Dermis microvascular lymphatic vessel endothelial cell (primary cell): ENCODE data around the gene EMC10. TPM values are rescaled to one million over a fixed set of nuclear protein-coding genes. Genes with fewer than 3 reads are reported as not detected.
"Not testable (repeated sequence)": the region's sequence is repeated elsewhere in the genome, so short reads cannot be mapped to it uniquely, and the experiment has no call there.

Experiments used
- DNase-seq, 2 donors: peaks; one replicate each; pipeline versions ENCODE4 v3.0.0 to v3.0.0-alpha.2; 2010; ENCODE audit warnings: low read depth in 2 of 2
- total RNA-seq: library from RNA; depleted of rRNA; stranded (reverse); fragments of >200 nt; gene quantifications from 2 replicates; pipeline ENCODE4 v1.2.1, GENCODE V29; 2014

EMC10 gene
- total RNA-seq, 1 donor from 2014 or later: 54.0 TPM

DNA sequence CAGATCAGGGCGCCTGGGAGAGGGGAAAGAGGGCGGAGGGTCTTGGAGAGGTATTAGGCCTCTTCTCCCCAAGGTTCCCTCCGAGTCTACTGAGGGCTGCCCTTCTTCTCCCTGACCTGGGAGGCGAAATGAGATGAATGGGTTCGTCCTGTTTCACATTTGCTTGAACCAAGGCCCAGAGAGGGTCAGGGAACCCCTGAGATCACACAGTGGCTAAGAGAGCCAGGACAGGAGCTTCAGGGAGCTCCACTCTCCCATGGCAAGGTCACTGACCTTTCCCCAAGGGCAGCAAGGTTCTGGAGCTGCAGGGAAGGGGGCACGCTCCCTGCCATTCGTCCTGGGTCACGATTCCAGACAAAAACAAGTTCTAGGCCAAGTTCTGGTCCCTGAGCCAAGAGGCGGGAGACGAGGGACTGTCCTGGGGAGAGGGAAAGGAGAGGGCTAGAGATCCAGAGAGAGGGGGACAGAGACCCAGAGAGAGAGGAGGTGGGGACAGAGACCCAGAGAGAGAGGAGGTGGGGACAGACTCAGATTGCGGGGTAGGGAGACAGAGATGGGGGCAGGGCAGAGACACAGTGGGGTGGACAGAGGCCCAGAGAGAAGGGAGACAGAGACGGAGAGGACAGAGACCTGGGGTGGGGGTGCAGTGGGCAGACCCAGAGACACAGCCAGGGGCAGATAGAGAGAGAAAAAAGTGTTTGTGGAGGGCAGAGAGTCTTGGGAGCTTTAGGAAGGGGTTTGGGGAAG lies 36.9 kb downstream of the EMC10 start:
- DNase-seq: no peak

DNA sequence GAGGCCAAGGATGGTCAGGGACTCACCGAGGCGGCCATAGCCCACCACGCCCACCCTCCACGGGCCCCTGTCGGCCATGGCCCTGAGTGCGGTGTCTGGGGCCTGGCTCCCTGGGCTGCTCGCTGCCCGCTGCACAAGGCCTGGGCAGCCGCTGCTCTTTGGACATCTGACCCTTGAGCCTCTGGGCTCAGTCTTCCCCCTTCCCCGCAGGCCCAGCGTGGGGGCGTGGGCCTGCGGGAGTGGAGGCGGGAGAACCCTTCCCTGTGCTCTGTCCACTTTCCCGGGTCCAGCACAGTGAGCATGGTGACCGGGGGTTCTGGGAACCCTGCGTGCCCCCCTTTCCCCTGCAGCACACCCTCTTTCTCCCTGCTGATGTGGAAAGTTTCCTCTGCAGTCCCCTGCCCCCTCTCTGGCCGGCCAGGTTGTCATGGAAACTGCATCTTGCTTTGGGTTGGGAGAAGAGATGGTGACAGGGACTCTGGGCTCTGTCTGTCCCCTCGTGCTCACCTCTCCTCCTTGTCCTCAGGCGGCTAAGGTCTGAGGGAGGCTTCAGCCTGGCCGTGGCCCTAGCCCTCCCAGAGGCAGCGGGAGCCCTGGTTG lies 37.5 kb downstream of the EMC10 start, which contains the start of gene ASPDH:
Gene ASPDH, minus strand, starts transcription at position 168 of the 600 bp plus-strand sequence. Its CDS starts 90 bp downstream, at position 78.
- DNase-seq: no peak

DNA sequence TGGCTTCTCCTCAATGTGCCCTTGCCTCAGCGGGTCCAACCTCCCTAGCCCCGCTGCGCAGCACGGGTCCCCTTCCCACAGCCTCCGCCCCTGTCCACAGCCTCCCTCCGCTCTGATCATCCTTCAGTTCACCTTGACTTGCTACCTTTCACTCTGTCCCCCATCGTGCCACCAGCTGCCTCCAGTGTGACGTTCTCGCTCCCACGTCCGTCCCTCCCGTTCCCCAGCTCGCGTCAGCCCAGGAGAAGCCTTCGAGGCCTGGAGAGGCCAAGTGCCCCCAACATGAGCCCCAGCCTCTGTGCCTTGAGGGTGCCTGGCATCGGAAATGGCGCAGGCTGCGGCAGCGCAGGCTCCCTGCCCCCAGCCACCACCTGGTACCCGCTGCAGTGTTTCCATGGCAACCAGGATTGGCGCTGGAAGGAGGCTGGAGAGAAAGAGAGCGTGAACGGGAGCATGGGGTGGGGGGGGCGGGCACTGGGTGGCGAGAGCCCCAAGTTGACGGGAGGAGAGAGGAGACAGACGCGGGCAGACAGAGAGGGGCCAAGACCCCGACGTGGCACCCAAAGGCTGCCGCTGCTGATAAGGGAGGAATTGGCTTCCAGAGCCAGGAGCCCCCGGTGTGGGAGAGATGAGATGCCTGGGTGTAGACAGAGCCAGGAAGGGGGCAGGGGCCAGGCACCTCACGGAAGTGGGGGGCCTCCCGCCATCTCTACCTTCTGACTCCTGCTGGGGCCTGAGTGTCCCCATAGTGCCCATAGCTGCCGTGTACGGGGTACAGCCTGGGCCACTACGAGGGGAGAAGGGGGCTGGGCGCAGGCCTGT lies 38.2 kb downstream of the EMC10 start:
- DNase-seq: no peak

- DNase-seq: no peak
Measured at GRCh38 chr19:50515168-50515561, 38.9 kb downstream of the EMC10 start.

DNA sequence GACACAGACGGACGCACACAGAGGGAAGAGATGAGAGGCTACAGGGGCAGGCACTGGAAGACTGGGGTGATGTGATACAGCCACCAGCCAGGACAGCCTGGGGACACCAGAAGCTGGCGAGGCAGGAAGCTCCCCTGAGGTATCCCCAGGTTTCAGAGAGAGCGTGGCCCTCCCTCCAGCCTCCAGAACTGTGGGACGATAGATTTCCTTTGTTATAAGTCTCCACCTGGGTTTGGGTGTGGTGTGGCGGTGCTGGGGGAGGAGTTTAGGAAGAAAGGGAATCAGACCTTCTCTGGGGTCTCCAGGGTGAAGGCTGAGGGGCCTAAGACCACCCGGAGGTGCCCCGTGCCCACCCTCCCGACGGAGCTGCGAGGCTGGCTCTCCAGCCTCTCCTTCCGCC lies 40.1 kb downstream of the EMC10 start:
- no peak for DNase-seq

GRCh38 chr19:50516964-50517703 lies 40.8 kb downstream of the EMC10 start:
- DNase-seq: no peak

- no peak for DNase-seq
Measured at GRCh38 chr19:50517704-50518075, 41.4 kb downstream of the EMC10 start.

GRCh38 chr19:50518091-50519005 lies 42.0 kb downstream of the EMC10 start:
- DNase-seq: no peak

DNA sequence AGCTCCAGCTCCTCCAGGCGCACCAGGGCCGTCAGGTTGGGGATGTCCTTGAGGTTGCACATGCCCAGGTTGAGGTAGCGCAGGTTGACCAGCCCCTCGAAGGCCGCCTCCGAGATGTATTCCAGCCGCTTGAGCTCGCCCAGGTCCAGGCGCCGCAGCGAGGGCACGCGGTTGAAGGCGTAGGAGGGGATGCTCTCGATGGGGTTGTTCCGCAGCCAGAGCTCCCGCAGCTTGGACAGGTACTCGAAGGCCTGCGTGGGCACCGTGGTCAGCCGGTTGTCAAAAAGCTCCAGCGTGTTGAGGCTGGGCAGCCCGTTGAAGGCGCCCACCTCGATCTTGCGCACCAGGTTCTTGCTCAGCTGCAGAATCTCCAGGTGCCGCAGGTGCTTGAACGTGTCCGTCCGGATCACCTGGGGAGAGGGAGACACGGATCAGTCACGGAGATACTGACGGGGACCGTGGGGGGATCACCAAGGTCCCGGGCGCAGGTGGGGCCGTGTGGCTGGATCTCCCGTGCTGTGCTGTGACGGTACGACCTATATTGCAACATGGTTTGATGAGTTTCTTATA lies 42.8 kb downstream of the EMC10 start:
- DNase-seq: no peak

DNA sequence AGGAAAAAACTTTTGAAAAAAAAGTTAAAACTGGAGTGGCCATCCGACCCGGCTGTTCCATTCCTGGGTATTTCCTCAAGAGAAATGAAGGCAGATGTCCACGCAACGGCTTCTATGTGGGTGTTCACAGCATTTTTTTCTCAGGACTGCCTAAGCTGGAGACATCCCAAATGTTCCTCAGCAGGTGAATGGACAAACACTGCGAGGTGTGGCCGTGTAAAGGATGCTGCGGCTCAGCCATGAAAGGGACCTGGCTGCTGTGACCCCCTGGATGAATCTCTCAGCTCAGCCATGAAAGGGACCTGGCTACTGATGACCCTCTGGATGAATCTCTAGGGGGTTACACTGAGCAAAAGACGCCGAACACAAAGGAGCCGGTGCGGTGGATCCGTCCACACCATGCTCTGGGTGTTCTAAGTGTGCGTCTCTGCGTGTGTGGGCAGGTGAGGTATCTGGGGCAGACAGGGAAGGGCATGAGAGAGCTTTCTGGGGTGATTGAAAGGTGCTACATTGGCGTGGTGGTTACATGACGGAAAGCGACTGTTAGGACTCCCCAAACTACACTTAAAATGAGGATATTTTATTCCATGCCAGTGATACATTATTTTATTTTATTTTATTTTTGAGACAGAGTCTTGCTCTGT lies 44.6 kb downstream of the EMC10 start:
- DNase-seq: no peak

DNA sequence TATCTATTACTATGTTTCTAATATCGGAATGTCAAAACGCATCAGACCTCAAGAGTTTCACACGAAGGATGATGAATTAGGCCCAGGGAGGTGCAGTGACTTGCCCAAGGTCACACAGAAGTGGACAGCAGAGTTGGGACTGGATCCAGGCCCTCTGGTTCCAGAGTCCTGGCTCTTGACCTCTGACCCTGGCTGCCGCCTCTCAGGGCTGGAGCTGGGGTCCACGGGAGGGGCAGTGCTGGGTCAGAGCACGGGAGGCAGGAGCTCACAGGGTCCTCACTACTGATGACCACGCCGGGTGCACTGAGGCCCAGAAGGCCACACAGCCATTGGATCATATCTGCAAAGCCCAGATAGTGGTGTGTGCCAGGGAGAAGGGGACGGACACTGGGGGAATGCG lies 46.6 kb downstream of the EMC10 start:
- no peak for DNase-seq

GRCh38 chr19:50528052-50528451 lies 51.7 kb downstream of the EMC10 start:
- DNase-seq: not testable (repeated sequence)

- no peak for DNase-seq
Measured at GRCh38 chr19:50531171-50531612, 54.9 kb downstream of the EMC10 start.

GRCh38 chr19:50532952-50533351 lies 56.6 kb downstream of the EMC10 start:
- DNase-seq: no peak

DNA sequence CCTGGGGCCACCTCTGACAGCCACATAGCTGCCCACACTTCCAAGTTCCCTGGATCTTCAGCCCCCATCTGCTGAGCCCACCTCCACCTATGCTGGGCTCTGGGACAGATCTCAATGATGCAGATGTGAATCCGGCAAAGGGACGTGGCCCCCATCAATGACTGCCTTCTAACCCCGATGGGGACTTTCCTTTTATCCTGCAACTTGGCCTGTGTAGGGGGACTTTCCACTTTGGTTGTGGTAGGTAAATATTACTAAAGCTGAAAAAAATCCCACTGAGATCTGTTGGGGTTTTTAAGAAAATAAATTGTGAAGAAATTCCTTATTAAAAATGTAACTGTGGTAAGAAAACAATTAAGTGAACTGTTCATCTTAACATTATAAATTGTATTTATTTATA lies 58.2 kb downstream of the EMC10 start:
- no peak for DNase-seq

- no peak for DNase-seq
Measured at GRCh38 chr19:50535672-50536187, 59.4 kb downstream of the EMC10 start.

DNA sequence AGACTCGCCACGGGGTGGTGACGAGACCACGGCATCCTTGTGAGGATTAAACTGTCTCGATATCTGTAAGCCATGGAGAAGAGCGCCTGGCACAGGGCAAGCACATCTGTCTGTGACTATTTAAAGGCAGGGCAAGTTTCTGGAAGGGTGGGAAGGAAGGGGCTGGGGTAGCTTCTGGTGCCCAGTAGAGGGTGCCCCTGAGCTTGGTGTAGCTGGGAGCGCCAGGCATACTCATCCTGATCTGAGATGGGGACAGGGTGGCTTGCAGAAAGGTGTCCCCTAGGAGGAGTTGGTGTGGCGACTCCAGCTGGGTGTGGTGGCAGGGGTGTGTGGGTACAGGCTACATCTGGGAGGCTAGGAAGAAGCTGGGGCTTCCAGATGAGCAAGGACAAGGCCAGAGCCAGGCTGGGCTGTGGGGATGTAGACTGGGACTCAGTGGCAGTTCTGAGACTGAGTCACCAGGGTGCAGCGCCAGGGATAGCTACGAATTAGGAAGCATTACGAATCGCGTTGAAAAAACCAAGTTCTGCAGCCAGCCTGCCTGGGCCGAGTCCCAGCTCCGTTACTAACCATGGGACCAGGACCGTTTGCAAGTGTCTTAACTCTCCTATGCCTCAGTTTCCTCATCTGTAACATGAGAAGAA lies 60.5 kb downstream of the EMC10 start:
- no peak for DNase-seq

GRCh38 chr19:50537306-50537685 lies 61.0 kb downstream of the EMC10 start:
- no peak for DNase-seq

DNA sequence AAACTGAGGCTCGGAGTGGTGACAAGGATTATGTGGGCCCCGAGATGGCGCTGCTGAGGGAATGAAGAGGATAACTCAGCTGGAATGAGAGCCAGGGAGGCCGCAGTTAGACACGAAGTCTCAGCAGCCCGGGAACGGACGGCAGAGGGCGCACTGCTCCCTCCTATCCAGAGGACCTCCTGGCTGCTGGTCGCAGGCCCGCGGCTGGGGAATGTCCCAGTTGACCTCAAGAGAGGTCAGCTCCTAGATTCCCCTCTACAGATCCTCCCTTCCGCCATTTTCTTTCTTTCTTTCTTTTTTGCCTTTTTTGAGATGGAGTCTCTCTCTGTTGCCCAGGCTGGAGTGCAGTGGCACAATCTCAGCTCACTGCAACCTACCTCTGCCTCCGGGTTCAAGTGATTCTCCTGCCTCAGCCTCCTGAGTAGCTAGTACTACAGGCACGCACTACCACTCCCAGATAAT lies 61.5 kb downstream of the EMC10 start:
- DNase-seq: peak; percentile 71 to 88
